ENCODE data around the gene ARL4D. TPM values are rescaled to one million over a fixed set of nuclear protein-coding genes. Genes with fewer than 3 reads are reported as not detected.
"Not testable (repeated sequence)": the region's sequence is repeated elsewhere in the genome, so short reads cannot be mapped to it uniquely, and the experiment has no call there.

The ARL4D gene
- total RNA-seq, 1 donor from 2014 or later = 5.9 TPM

DNA sequence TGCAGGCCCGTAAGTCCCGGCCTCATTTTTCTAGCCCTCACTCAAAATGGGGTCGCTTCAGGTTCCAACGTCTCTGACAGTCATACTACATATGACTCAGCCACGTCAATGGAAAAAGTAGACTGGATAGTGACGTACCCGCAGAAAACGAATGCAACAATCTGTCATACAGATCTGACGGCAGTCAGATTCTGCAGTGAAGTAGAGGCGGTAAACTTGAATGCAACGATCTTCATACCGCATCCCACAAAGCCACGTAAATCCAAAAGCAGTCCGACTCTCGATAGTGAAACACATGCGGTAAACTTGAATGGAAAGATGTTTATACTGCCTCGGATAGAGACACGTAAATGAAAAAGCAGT is 38.4 kb upstream of the ARL4D start:
- no peaks in the 10 kb centered on the region for H3K27me3 Mint-ChIP-seq
- peaks cover 8% of the 10 kb centered on the region for H3K9me3 Mint-ChIP-seq (ENCODE audit: low read depth)
- peak overlapping the region; percentile 76 for H3K4me3 Mint-ChIP-seq (ENCODE audit: low read depth)
- H3K36me3 Mint-ChIP-seq (ENCODE audit: insufficient read depth) = peaks cover 8% of the 10 kb centered on the region
- H3K4me1 Mint-ChIP-seq (ENCODE audit: low read depth) = peaks cover 3% of the 10 kb centered on the region
- H3K27ac Mint-ChIP-seq = peak overlapping the region; percentile 100
- DNase-seq (ENCODE audit: low spot score, unreplicated experiment) = no peak
- no peak for TF ChIP-seq CTCF (IDR thresholded peaks at IDR 0.05; ENCODE audit: unreplicated experiment)

DNA sequence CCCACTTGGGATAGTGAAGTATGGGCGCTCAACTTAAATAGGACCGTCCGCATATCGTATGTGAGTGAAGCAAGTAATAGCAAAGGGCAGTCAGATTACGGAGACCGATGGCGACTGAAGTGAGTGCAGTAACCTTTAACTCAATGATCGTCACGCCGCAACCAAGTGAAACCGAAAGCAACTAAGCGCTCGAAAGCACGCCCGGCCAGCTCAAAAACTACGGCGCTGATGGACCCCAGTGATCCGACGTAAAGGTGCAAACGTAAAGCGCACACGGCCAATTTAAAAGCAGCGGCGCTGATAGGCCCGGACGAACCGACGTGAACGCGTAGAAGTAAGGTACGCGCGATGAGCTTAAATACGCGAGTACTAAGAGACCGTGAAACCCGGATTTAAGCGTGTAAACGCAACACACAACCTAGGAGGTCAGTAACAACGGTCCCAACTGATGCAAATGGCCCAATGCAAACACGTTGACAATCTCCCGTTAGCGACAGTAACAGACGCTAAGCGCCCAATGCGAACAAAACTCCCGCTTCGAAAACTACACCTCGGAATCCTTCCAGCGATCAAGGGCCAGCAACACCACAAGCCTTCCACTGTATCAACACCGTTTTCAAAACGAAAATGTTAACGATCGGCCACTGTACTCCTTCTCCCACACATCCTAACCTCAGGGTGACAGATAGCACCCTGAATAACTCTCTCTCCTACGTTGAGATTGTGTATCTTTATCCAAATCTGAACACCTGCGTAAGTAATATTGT is 37.9 kb upstream of the ARL4D start:
- DNase-seq (ENCODE audit: low spot score, unreplicated experiment) = peak; percentile 56
- peaks cover 3% of the 10 kb centered on the region for H3K4me1 Mint-ChIP-seq (ENCODE audit: low read depth)
- H3K27ac Mint-ChIP-seq = peak overlapping the region; percentile 100
- H3K36me3 Mint-ChIP-seq (ENCODE audit: insufficient read depth) = peaks cover 8% of the 10 kb centered on the region
- H3K4me3 Mint-ChIP-seq (ENCODE audit: low read depth) = peak overlapping the region; percentile 76
- peaks cover 8% of the 10 kb centered on the region for H3K9me3 Mint-ChIP-seq (ENCODE audit: low read depth)
- TF ChIP-seq CTCF (IDR thresholded peaks at IDR 0.05; ENCODE audit: unreplicated experiment) = no peak
- H3K27me3 Mint-ChIP-seq = no peaks in the 10 kb centered on the region

DNA sequence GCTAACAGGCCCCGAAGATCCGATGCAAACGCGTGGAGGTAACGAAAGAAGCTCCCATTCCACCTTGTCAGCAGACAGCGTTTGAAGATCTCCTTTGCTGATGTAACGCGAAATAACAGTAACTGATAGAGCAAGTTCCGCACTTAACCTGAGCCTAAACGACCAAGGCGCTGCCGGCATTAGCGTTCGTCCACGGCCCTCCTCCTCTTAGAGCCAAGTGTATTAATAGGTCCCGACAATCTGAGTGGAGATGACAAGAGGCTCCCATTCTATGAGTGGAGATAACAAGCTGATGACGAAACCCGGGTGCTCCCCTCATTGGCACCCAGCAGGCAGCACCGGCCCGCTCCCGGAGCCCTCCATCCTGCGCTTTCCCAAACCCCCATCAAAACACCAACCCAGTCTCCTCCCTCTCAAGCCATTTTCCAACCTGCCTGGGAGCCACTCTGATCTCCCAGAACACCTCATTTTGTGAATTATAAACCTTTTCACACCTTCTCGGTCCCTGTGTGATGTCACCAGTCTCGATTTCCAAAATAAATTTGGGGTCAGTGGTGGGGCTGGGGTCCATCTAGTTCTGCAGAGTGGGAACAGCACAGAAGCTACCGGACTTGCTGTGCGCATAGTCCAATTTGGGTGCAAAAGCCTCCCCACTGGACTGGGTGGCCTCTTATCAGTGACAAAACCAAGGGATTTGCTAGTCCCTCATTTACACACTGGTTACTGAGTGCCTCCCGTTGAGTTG is 35.4 kb upstream of the ARL4D start:
- DNase-seq (ENCODE audit: low spot score, unreplicated experiment) = no peak
- peaks cover 7% of the 10 kb centered on the region for H3K4me1 Mint-ChIP-seq (ENCODE audit: low read depth)
- H3K9me3 Mint-ChIP-seq (ENCODE audit: low read depth) = peaks cover 6% of the 10 kb centered on the region
- H3K36me3 Mint-ChIP-seq (ENCODE audit: insufficient read depth) = peaks cover 8% of the 10 kb centered on the region
- no peaks in the 10 kb centered on the region for H3K27me3 Mint-ChIP-seq
- peak overlapping the region; percentile 6 for H3K4me3 Mint-ChIP-seq (ENCODE audit: low read depth)
- H3K27ac Mint-ChIP-seq = peak overlapping the region; percentile 63
- TF ChIP-seq CTCF (IDR thresholded peaks at IDR 0.05; ENCODE audit: unreplicated experiment) = no peak

GRCh38 chr17:43363926-43364285 is 34.9 kb upstream of the ARL4D start:
- DNase-seq (ENCODE audit: low spot score, unreplicated experiment) = no peak
- Mint-ChIP-seq H3K27me3 (no peaks in the 10 kb centered on the region), H3K4me1 (ENCODE audit: low read depth) (peaks cover 7% of the 10 kb centered on the region), H3K27ac (no peak overlapping the region), H3K36me3 (ENCODE audit: insufficient read depth) (peaks cover 8% of the 10 kb centered on the region), H3K9me3 (ENCODE audit: low read depth) (peaks cover 6% of the 10 kb centered on the region), H3K4me3 (ENCODE audit: low read depth) (no peak overlapping the region)
- TF ChIP-seq CTCF (IDR thresholded peaks at IDR 0.05; ENCODE audit: unreplicated experiment) = no peak

DNA sequence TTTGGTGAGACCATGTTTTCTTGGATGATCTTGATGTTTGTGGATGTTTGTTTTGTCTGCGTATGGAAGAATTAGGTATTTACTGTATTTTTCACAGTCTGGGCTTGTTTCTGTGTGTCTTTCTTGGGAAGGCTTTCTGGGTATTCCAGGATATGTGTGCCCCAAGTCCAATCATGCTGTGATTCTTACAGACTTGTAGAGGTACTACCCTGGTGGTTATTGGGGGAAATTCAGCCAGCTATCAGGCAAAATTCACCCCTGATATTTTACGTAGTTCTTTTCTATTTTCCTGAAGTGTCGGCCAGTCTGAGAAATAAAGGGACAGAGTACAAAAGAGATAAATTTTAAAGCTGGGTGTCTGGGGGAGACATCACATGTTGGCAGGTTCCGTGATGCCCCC is 33.4 kb upstream of the ARL4D start:
- H3K9me3 Mint-ChIP-seq (ENCODE audit: low read depth) = peaks cover 6% of the 10 kb centered on the region
- H3K4me3 Mint-ChIP-seq (ENCODE audit: low read depth) = no peak overlapping the region
- peaks cover 11% of the 10 kb centered on the region for H3K4me1 Mint-ChIP-seq (ENCODE audit: low read depth)
- TF ChIP-seq CTCF (IDR thresholded peaks at IDR 0.05; ENCODE audit: unreplicated experiment) = no peak
- DNase-seq (ENCODE audit: low spot score, unreplicated experiment) = no peak
- H3K27me3 Mint-ChIP-seq = no peaks in the 10 kb centered on the region
- H3K27ac Mint-ChIP-seq = no peak overlapping the region
- peaks cover 5% of the 10 kb centered on the region for H3K36me3 Mint-ChIP-seq (ENCODE audit: insufficient read depth)

- peaks cover 11% of the 10 kb centered on the region for H3K4me1 Mint-ChIP-seq (ENCODE audit: low read depth)
- not testable (repeated sequence) for H3K36me3 Mint-ChIP-seq (ENCODE audit: insufficient read depth); H3K9me3 Mint-ChIP-seq (ENCODE audit: low read depth); H3K27ac Mint-ChIP-seq; H3K4me3 Mint-ChIP-seq (ENCODE audit: low read depth); DNase-seq (ENCODE audit: low spot score, unreplicated experiment); H3K27me3 Mint-ChIP-seq
These were observed 32.9 kb upstream of the ARL4D start for GRCh38 chr17:43365921-43366320.
